ENCODE measurements around the gene UTP3. TPM values are rescaled to one million over a fixed set of nuclear protein-coding genes. Genes with fewer than 3 reads are reported as not detected.
"Not testable (repeated sequence)": the region's sequence is repeated elsewhere in the genome, so short reads cannot be mapped to it uniquely, and the experiment has no call there.

UTP3 gene
- total and polyA plus RNA-seq, 4 donors, result 20.1 to 32.0 (median 28.2) TPM

GRCh38 chr4:70676554-70677090, 11.7 kb upstream of the UTP3 start:
- 89 to 91% methylated on average over 6 of the region's 6 CpGs for WGBS, 2 donors
- ATAC-seq (ENCODE audit: insufficient read depth, low FRiP score) (no peak), DNase-seq (no peak)
- TF ChIP-seq CTCF (IDR thresholded peaks at IDR 0.05; ENCODE audit: control extremely low read depth, extremely low read depth), result no peak
- no peak overlapping the region for H3K9ac ChIP-seq (ENCODE audit: insufficient read depth in 1 of 2, low read length in 2 of 2)
- H3K4me1 ChIP-seq (ENCODE audit: control insufficient read depth in 5 of 5, insufficient read depth in 5 of 5, low read length in 5 of 5), result peaks cover 0 to 27% (median 0%) of the 10 kb centered on the region in 5 donors
- no peaks in the 10 kb centered on the region for H3K9me3 ChIP-seq (ENCODE audit: control insufficient read depth in 4 of 4, insufficient read depth in 3 of 4, low read length in 3 of 4)
- H3K4me3 ChIP-seq, result no peak overlapping the region
- no peaks in the 10 kb centered on the region for H3K27me3 ChIP-seq (ENCODE audit: control insufficient read depth in 3 of 3, insufficient read depth in 3 of 3, low read length in 2 of 3)
- H3K27ac ChIP-seq (ENCODE audit: low read depth in 1 of 2, low read length in 1 of 2), result no peak overlapping the region
- no peaks in the 10 kb centered on the region for H3K36me3 ChIP-seq (ENCODE audit: control insufficient read depth in 4 of 4, insufficient read depth in 4 of 4, low read length in 4 of 4)

GRCh38 chr4:70678383-70678999, 9.8 kb upstream of the UTP3 start:
- TF ChIP-seq CTCF (IDR thresholded peaks at IDR 0.05; ENCODE audit: control extremely low read depth, extremely low read depth), result no peak
- ATAC-seq (ENCODE audit: insufficient read depth, low FRiP score), result no peak
- Histone ChIP-seq H3K27ac (ENCODE audit: low read depth in 1 of 2, low read length in 1 of 2) (no peak overlapping the region), H3K4me3 (no peak overlapping the region), H3K36me3 (ENCODE audit: control insufficient read depth in 4 of 4, insufficient read depth in 4 of 4, low read length in 4 of 4) (no peaks in the 10 kb centered on the region), H3K9me3 (ENCODE audit: control insufficient read depth in 4 of 4, insufficient read depth in 3 of 4, low read length in 3 of 4) (no peaks in the 10 kb centered on the region), H3K27me3 (ENCODE audit: control insufficient read depth in 3 of 3, insufficient read depth in 3 of 3, low read length in 2 of 3) (no peaks in the 10 kb centered on the region), H3K9ac (ENCODE audit: insufficient read depth in 1 of 2, low read length in 2 of 2) (no peak overlapping the region), H3K4me1 (ENCODE audit: control insufficient read depth in 5 of 5, insufficient read depth in 5 of 5, low read length in 5 of 5) (peaks cover 0 to 27% (median 0%) of the 10 kb centered on the region in 5 donors)
- DNase-seq, result no peak
- WGBS, 2 donors, result 50 to 80% methylated on average over 1 of the region's 1 CpG

- ATAC-seq (ENCODE audit: insufficient read depth, low FRiP score), result no peak
- TF ChIP-seq CTCF (IDR thresholded peaks at IDR 0.05; ENCODE audit: control extremely low read depth, extremely low read depth), result no peak
- peak overlapping the region in 1 of 2 donors; percentile 32 for H3K9ac ChIP-seq (ENCODE audit: insufficient read depth in 1 of 2, low read length in 2 of 2)
- no peaks in the 10 kb centered on the region for H3K36me3 ChIP-seq (ENCODE audit: control insufficient read depth in 4 of 4, insufficient read depth in 4 of 4, low read length in 4 of 4)
- peaks cover 0 to 12% (median 0%) of the 10 kb centered on the region in 5 donors for H3K4me1 ChIP-seq (ENCODE audit: control insufficient read depth in 5 of 5, insufficient read depth in 5 of 5, low read length in 5 of 5)
- no peaks in the 10 kb centered on the region for H3K9me3 ChIP-seq (ENCODE audit: control insufficient read depth in 4 of 4, insufficient read depth in 3 of 4, low read length in 3 of 4)
- no peak overlapping the region for H3K4me3 ChIP-seq
- no peak overlapping the region for H3K27ac ChIP-seq (ENCODE audit: low read depth in 1 of 2, low read length in 1 of 2)
- H3K27me3 ChIP-seq (ENCODE audit: control insufficient read depth in 3 of 3, insufficient read depth in 3 of 3, low read length in 2 of 3), result no peaks in the 10 kb centered on the region
- peak in 2 of 3 donors; percentile 74 to 83 for DNase-seq
Observed at GRCh38 chr4:70680934-70681333, 7.4 kb upstream of the UTP3 start.

GRCh38 chr4:70681704-70682103, 6.6 kb upstream of the UTP3 start:
- ATAC-seq (ENCODE audit: insufficient read depth, low FRiP score), result no peak
- no peaks in the 10 kb centered on the region for H3K36me3 ChIP-seq (ENCODE audit: control insufficient read depth in 4 of 4, insufficient read depth in 4 of 4, low read length in 4 of 4)
- TF ChIP-seq CTCF (IDR thresholded peaks at IDR 0.05; ENCODE audit: control extremely low read depth, extremely low read depth), result no peak
- H3K27ac ChIP-seq (ENCODE audit: low read depth in 1 of 2, low read length in 1 of 2), result no peak overlapping the region
- no peak overlapping the region for H3K4me3 ChIP-seq
- peaks cover 0 to 11% (median 0%) of the 10 kb centered on the region in 5 donors for H3K4me1 ChIP-seq (ENCODE audit: control insufficient read depth in 5 of 5, insufficient read depth in 5 of 5, low read length in 5 of 5)
- no peak overlapping the region for H3K9ac ChIP-seq (ENCODE audit: insufficient read depth in 1 of 2, low read length in 2 of 2)
- H3K27me3 ChIP-seq (ENCODE audit: control insufficient read depth in 3 of 3, insufficient read depth in 3 of 3, low read length in 2 of 3), result no peaks in the 10 kb centered on the region
- DNase-seq, result peak in 2 of 3 donors; percentile 25 to 29
- H3K9me3 ChIP-seq (ENCODE audit: control insufficient read depth in 4 of 4, insufficient read depth in 3 of 4, low read length in 3 of 4), result no peaks in the 10 kb centered on the region

- WGBS, 2 donors, result 85 to 90% methylated on average over 3 of the region's 3 CpGs
- H3K4me3 ChIP-seq, result not testable (repeated sequence)
Observed at GRCh38 chr4:70682142-70682541, 6.2 kb upstream of the UTP3 start.

More at GRCh38 chr4:70682142-70682541, 6.2 kb upstream of the UTP3 start:
- not testable (repeated sequence) for DNase-seq; H3K27ac ChIP-seq (ENCODE audit: low read depth in 1 of 2, low read length in 1 of 2); ATAC-seq (ENCODE audit: insufficient read depth, low FRiP score); H3K9ac ChIP-seq (ENCODE audit: insufficient read depth in 1 of 2, low read length in 2 of 2); H3K27me3 ChIP-seq (ENCODE audit: control insufficient read depth in 3 of 3, insufficient read depth in 3 of 3, low read length in 2 of 3); H3K9me3 ChIP-seq (ENCODE audit: control insufficient read depth in 4 of 4, insufficient read depth in 3 of 4, low read length in 3 of 4); H3K36me3 ChIP-seq (ENCODE audit: control insufficient read depth in 4 of 4, insufficient read depth in 4 of 4, low read length in 4 of 4)
- peaks cover 0 to 11% (median 0%) of the 10 kb centered on the region in 5 donors for H3K4me1 ChIP-seq (ENCODE audit: control insufficient read depth in 5 of 5, insufficient read depth in 5 of 5, low read length in 5 of 5)

Measured in lung (tissue), 12 donors.